ENCODE results near the gene PSMD9.
"Not testable (repeated sequence)": the region's sequence is repeated elsewhere in the genome, so short reads cannot be mapped to it uniquely, and the experiment has no call there.

PSMD9 gene

GRCh38 chr12:121918679-121919038 is 30.1 kb downstream of the PSMD9 start:
- DNase-seq (ENCODE audit: low spot score) = no peak
- in situ Hi-C loops (cut with MboI; ENCODE audit: low sequenced_read_pairs, unreplicated experiment) = no loop called here
- TF ChIP-seq CTCF (IDR thresholded peaks at IDR 0.05; ENCODE audit: borderline replicate concordance, control extremely low read depth, extremely low read depth, insufficient read depth, missing control alignments) = no peak

GRCh38 chr12:121921066-121921465 is 32.5 kb downstream of the PSMD9 start:
- TF ChIP-seq CTCF (IDR thresholded peaks at IDR 0.05; ENCODE audit: borderline replicate concordance, control extremely low read depth, extremely low read depth, insufficient read depth, missing control alignments) = no peak
- in situ Hi-C loops (cut with MboI; ENCODE audit: low sequenced_read_pairs, unreplicated experiment) = no loop called here
- DNase-seq (ENCODE audit: low spot score) = no peak

GRCh38 chr12:121925358-121925695 is 36.7 kb downstream of the PSMD9 start:
- in situ Hi-C loops (cut with MboI; ENCODE audit: low sequenced_read_pairs, unreplicated experiment) = no loop called here
- no peak for TF ChIP-seq CTCF (IDR thresholded peaks at IDR 0.05; ENCODE audit: borderline replicate concordance, control extremely low read depth, extremely low read depth, insufficient read depth, missing control alignments)
- no peak for DNase-seq (ENCODE audit: low spot score)

- no peak for TF ChIP-seq CTCF (IDR thresholded peaks at IDR 0.05; ENCODE audit: borderline replicate concordance, control extremely low read depth, extremely low read depth, insufficient read depth, missing control alignments)
- DNase-seq (ENCODE audit: low spot score) = no peak
- in situ Hi-C loops (cut with MboI; ENCODE audit: low sequenced_read_pairs, unreplicated experiment) = no loop called here
Observed at GRCh38 chr12:121926874-121927706, 38.5 kb downstream of the PSMD9 start.

- no peak for TF ChIP-seq CTCF (IDR thresholded peaks at IDR 0.05; ENCODE audit: borderline replicate concordance, control extremely low read depth, extremely low read depth, insufficient read depth, missing control alignments)
- in situ Hi-C loops (cut with MboI; ENCODE audit: low sequenced_read_pairs, unreplicated experiment) = no loop called here
- DNase-seq (ENCODE audit: low spot score) = no peak
Observed at GRCh38 chr12:121927813-121928212, 39.2 kb downstream of the PSMD9 start.

- in situ Hi-C loops (cut with MboI; ENCODE audit: low sequenced_read_pairs, unreplicated experiment); DNase-seq (ENCODE audit: low spot score): not testable (repeated sequence)
Observed at GRCh38 chr12:121929545-121929944, 41.0 kb downstream of the PSMD9 start.

GRCh38 chr12:121930862-121931261 is 42.3 kb downstream of the PSMD9 start:
- no peak for TF ChIP-seq CTCF (IDR thresholded peaks at IDR 0.05; ENCODE audit: borderline replicate concordance, control extremely low read depth, extremely low read depth, insufficient read depth, missing control alignments)
- in situ Hi-C loops (cut with MboI; ENCODE audit: low sequenced_read_pairs, unreplicated experiment) = no loop called here
- no peak for DNase-seq (ENCODE audit: low spot score)
